WTC11 (cell line): ENCODE results near the gene ARRB2. TPM values are rescaled to one million over a fixed set of nuclear protein-coding genes. Genes with fewer than 3 reads are reported as not detected.

Experiments
- ATAC-seq: fragments of 200-7000 bp; cut with Tn5 transposase; 2 replicates; pipeline ENCODE4 v1.10.0; 2021; ENCODE audit warnings: mild to moderate bottlenecking, moderate library complexity
- CTCF ChIA-PET: fragments of 300-600 bp; sonication (Branson Sonifier 250); formaldehyde crosslinking; loops from one replicate; lab custom pipeline; 2021; ENCODE audit warnings: antibody characterized with exemption; lab: Charles Lee
- POLR2A ChIA-PET: fragments of 350-600 bp; sonication (Branson Sonifier 250); formaldehyde crosslinking; loops from one replicate; lab custom pipeline; 2021; ENCODE audit warnings: antibody characterized with exemption; lab: Charles Lee
- DNase-seq: peaks from one replicate; pipeline ENCODE4 v3.0.0; 2021; ENCODE audit warnings: low spot score
- H3K27ac Mint-ChIP-seq: 2 replicates; pipeline ENCODE4 v1.8.0; 2021; ENCODE audit warnings: mixed read lengths
- H3K27me3 Mint-ChIP-seq: 2 replicates; pipeline ENCODE4 v1.8.0; 2021; ENCODE audit warnings: low read depth, mild to moderate bottlenecking, moderate library complexity, mixed read lengths
- H3K36me3 Mint-ChIP-seq: 2 replicates; pipeline ENCODE4 v1.8.0; 2021; ENCODE audit warnings: mixed read lengths
- H3K4me1 Mint-ChIP-seq: 2 replicates; pipeline ENCODE4 v1.8.0; 2022; ENCODE audit warnings: mixed read lengths
- H3K4me3 Mint-ChIP-seq: 2 replicates; pipeline ENCODE4 v1.8.0; 2021; ENCODE audit warnings: mild to moderate bottlenecking, moderate library complexity, mixed read lengths
- H3K9me3 Mint-ChIP-seq: 2 replicates; pipeline ENCODE4 v1.8.0; 2021; ENCODE audit warnings: mixed read lengths
- ATF1 ChIP-seq: sonication (generic); formaldehyde crosslinking; IDR thresholded peaks from 2 replicates; pipeline ENCODE4 v1.8.1; 2023; ENCODE audit warnings: mild to moderate bottlenecking, moderate library complexity, missing genetic modification reagents
- CBFB ChIP-seq: sonication (generic); formaldehyde crosslinking; IDR thresholded peaks from 2 replicates; pipeline ENCODE4 v1.8.1; 2022; ENCODE audit warnings: mild to moderate bottlenecking, low read depth, missing genetic modification reagents
- EMX1 ChIP-seq: fragments of 250-450 bp; sonication (Bioruptor Pico); IDR thresholded peaks from 2 replicates; pipeline ENCODE4 v1.8.0; 2021; ENCODE audit warnings: mild to moderate bottlenecking
- ERG ChIP-seq: fragments of 250-450 bp; sonication (Bioruptor Pico); IDR thresholded peaks from 2 replicates; pipeline ENCODE4 v1.8.0; 2021; ENCODE audit warnings: mild to moderate bottlenecking
- ETV6 ChIP-seq: sonication (generic); formaldehyde crosslinking; IDR thresholded peaks from 2 replicates; pipeline ENCODE4 v1.8.1; 2022; ENCODE audit warnings: mild to moderate bottlenecking, missing genetic modification reagents
- FOXK1 ChIP-seq: sonication (generic); formaldehyde crosslinking; IDR thresholded peaks from 2 replicates; pipeline ENCODE4 v1.8.0; 2022; ENCODE audit warnings: mild to moderate bottlenecking, moderate library complexity, missing genetic modification reagents
- GABPB1 ChIP-seq: sonication (generic); formaldehyde crosslinking; IDR thresholded peaks from 2 replicates; pipeline ENCODE4 v1.8.1; 2023; ENCODE audit warnings: mild to moderate bottlenecking, missing genetic modification reagents
- GTF2I ChIP-seq: fragments of 250-450 bp; sonication (Bioruptor Pico); conservative IDR thresholded peaks from 2 replicates; pipeline ENCODE4 v1.4.0; 2021; ENCODE audit warnings: mild to moderate bottlenecking
- IRF2 ChIP-seq: sonication (generic); formaldehyde crosslinking; IDR thresholded peaks from 2 replicates; pipeline ENCODE4 v1.8.0; 2022; ENCODE audit warnings: low read depth, missing genetic modification reagents, borderline replicate concordance
- JUN ChIP-seq: sonication (generic); formaldehyde crosslinking; IDR thresholded peaks from 2 replicates; pipeline ENCODE4 v1.8.0; 2023; ENCODE audit warnings: mild to moderate bottlenecking, missing genetic modification reagents
- MLX ChIP-seq: sonication (generic); formaldehyde crosslinking; IDR thresholded peaks from 2 replicates; pipeline ENCODE4 v1.8.1; 2023; ENCODE audit warnings: mild to moderate bottlenecking, missing genetic modification reagents, moderate library complexity
- NFE2L1 ChIP-seq: sonication (generic); formaldehyde crosslinking; IDR thresholded peaks from 2 replicates; pipeline ENCODE4 v1.8.1; 2023; ENCODE audit warnings: missing genetic modification reagents
- NR2C2 ChIP-seq: sonication (generic); formaldehyde crosslinking; IDR thresholded peaks from 2 replicates; pipeline ENCODE4 v1.8.0; 2022; ENCODE audit warnings: mild to moderate bottlenecking, missing genetic modification reagents
- OVOL2 ChIP-seq: fragments of 250-450 bp; sonication (Bioruptor Pico); IDR thresholded peaks from 2 replicates; pipeline ENCODE4 v1.9.0; 2021; ENCODE audit warnings: mild to moderate bottlenecking, borderline replicate concordance
- PRDM15 ChIP-seq: sonication (generic); formaldehyde crosslinking; IDR thresholded peaks from 2 replicates; pipeline ENCODE4 v1.8.0; 2022; ENCODE audit warnings: missing genetic modification reagents
- PRRX2 ChIP-seq: fragments of 250-450 bp; sonication (Bioruptor Pico); IDR thresholded peaks from 2 replicates; pipeline ENCODE4 v1.8.0; 2021; ENCODE audit warnings: mild to moderate bottlenecking
- SMAD4 ChIP-seq: sonication (generic); formaldehyde crosslinking; IDR thresholded peaks from 2 replicates; pipeline ENCODE4 v1.8.0; 2022; ENCODE audit warnings: mild to moderate bottlenecking, missing genetic modification reagents
- SOX15 ChIP-seq: fragments of 250-450 bp; sonication (Bioruptor Pico); IDR thresholded peaks from 2 replicates; pipeline ENCODE4 v1.9.0; 2021; ENCODE audit warnings: mild to moderate bottlenecking
- TCF7 ChIP-seq: sonication (generic); formaldehyde crosslinking; IDR thresholded peaks from 2 replicates; pipeline ENCODE4 v1.8.0; 2022; ENCODE audit warnings: mild to moderate bottlenecking, low read depth, missing genetic modification reagents, moderate library complexity
- TEAD4 ChIP-seq: sonication (generic); formaldehyde crosslinking; IDR thresholded peaks from 2 replicates; pipeline ENCODE4 v1.8.0; 2022; ENCODE audit warnings: mild to moderate bottlenecking, missing genetic modification reagents
- ZMAT4 ChIP-seq: fragments of 250-450 bp; sonication (Bioruptor Pico); IDR thresholded peaks from 2 replicates; pipeline ENCODE4 v1.9.0; 2021; ENCODE audit warnings: mild to moderate bottlenecking
- ZNF232 ChIP-seq: sonication (generic); formaldehyde crosslinking; IDR thresholded peaks from 2 replicates; pipeline ENCODE4 v1.8.0; 2022; ENCODE audit warnings: mild to moderate bottlenecking, missing genetic modification reagents
- ZNF263 ChIP-seq: sonication (generic); formaldehyde crosslinking; IDR thresholded peaks from 2 replicates; pipeline ENCODE4 v1.8.1; 2022; ENCODE audit warnings: low read depth, mild to moderate bottlenecking, moderate library complexity, missing genetic modification reagents
- ZNF396 ChIP-seq: fragments of 250-450 bp; sonication (Bioruptor Pico); IDR thresholded peaks from 2 replicates; pipeline ENCODE4 v1.8.0; 2021; ENCODE audit warnings: mild to moderate bottlenecking, moderate library complexity, borderline replicate concordance
- ZNF532 ChIP-seq: fragments of 250-450 bp; sonication (Bioruptor Pico); IDR thresholded peaks from 2 replicates; pipeline ENCODE4 v1.9.0; 2021; ENCODE audit warnings: mild to moderate bottlenecking, borderline replicate concordance
- total RNA-seq: library from RNA; stranded (reverse); gene quantifications from 3 replicates; pipeline ENCODE4 v1.2.3, GENCODE V29; 2021

Gene ARRB2
- total RNA-seq, 1 experiment from 2014 or later: 87.8 TPM

- no peak for TF ChIP-seq CBFB (CRISPR knock-in tag)
- no peak for TF ChIP-seq ZMAT4 (CRISPR knock-in tag)
- no peak for TF ChIP-seq NR2C2 (CRISPR knock-in tag)
- TF ChIP-seq NFE2L1 (CRISPR knock-in tag): no peak
- TF ChIP-seq GTF2I (CRISPR knock-in tag): no peak
- TF ChIP-seq TEAD4 (CRISPR knock-in tag): no peak
Observed at GRCh38 chr17:4738136-4739121, 28.0 kb downstream of the ARRB2 start (continued).

GRCh38 chr17:4739122-4740024 lies 28.9 kb downstream of the ARRB2 start, which contains the start of the genes CXCL16 and ZMYND15:
TSS of gene CXCL16 (minus strand) at chr17:4739928. CDS start at chr17:4739339, 589 bp downstream.
TSS of gene ZMYND15 (plus strand) at chr17:4739833. CDS start at chr17:4740549, 716 bp downstream.
- no peak within 1 kb of the TSS for H3K27ac Mint-ChIP-seq
- ATAC-seq (peak; percentile 62), DNase-seq (peak; percentile 47)
- peaks cover 88% of the 10 kb centered on the region for H3K27me3 Mint-ChIP-seq
- POLR2A ChIA-PET: interaction anchor here (0.6 kb wide), 1 partner anchor 39 kb away, joined by 8 read pairs; no protein-coding TSS in a partner anchor
- H3K4me3 Mint-ChIP-seq: peak within 1 kb of the TSS; percentile 78
- H3K36me3 Mint-ChIP-seq: no peaks in the 10 kb centered on the region
- H3K9me3 Mint-ChIP-seq: no peaks in the 10 kb centered on the region
- CTCF ChIA-PET: interaction anchor here (0.8 kb wide), 1 partner anchor 170 kb away, joined by 3 read pairs; no protein-coding TSS in a partner anchor
- H3K4me1 Mint-ChIP-seq: peaks cover 13% of the 10 kb centered on the region
- TF ChIP-seq SOX15 (CRISPR knock-in tag) (no peak), ATF1 (0 out of 2 replicates have a peak, but pooled peaks have one; percentile 32), JUN (CRISPR knock-in tag) (no peak), EMX1 (no peak), GTF2I (CRISPR knock-in tag) (no peak), SMAD4 (CRISPR knock-in tag) (no peak), IRF2 (no peak), ERG (CRISPR knock-in tag) (no peak), PRDM15 (no peak), ZNF263 (no peak), MLX (no peak), ZNF532 (CRISPR knock-in tag) (no peak), ZNF232 (CRISPR knock-in tag) (no peak), ETV6 (CRISPR knock-in tag) (no peak), ZNF396 (CRISPR knock-in tag) (no peak), TCF7 (no peak), FOXK1 (CRISPR knock-in tag) (no peak), GABPB1 (CRISPR knock-in tag) (no peak), PRRX2 (no peak), OVOL2 (CRISPR knock-in tag) (no peak)
